Middle frontal gyrus (tissue), 1 donor: Measurements from ENCODE around the gene CHID1.
A peak's percentile ranks its signal among the peaks of the same experiment; 100 is the strongest.

ENCODE experiments used
- DNase-seq: peaks from one replicate; pipeline ENCODE4 v3.0.0-alpha.2; 2015; ENCODE audit warnings: low spot score; ENCODE audit errors: extremely low spot score

Gene CHID1

GRCh38 chr11:933142-933851 lies 22.7 kb upstream of the CHID1 start:
- DNase-seq, result no peak

DNA sequence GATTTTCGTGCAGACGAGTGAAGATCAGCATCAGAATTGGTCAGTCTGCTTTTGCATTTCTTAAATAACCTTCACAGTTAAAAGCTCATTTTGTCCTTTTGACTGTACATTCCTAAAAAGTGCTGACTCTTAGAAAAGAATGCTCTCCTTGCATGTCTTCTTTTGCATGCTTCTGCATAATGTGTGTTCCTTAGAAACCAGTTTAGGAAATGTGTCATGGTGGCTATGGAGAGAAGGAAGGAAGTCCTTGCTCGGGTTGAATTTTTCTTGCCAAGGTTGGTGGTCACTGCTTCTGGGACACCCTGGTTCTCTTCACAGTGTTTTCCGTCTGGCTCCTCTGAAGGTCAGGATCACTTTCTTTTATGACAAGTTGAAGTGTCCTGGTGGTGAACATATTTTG lies 21.8 kb upstream of the CHID1 start:
- no peak for DNase-seq

DNA sequence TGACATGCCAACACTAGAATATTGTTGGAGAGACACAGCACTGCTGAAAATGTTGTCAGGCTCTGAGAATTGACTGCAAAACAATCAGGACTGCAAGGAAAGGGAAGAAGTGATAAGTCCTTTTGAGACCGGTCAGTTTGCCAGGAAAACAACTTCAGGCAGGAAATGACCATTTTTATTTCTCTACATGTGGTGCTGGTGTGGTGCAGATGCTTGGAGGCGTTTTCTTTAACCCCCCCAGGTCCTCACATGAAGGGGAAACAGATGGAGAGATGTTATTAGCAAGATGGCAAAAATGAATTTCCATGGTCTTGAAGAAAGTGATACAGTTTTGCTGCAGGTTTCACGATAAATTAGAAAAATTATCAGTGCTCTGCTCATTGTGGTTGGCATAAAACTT lies 20.8 kb upstream of the CHID1 start:
- DNase-seq, result no peak

GRCh38 chr11:929405-929804 lies 18.8 kb upstream of the CHID1 start:
- no peak for DNase-seq

GRCh38 chr11:928786-929185 lies 18.2 kb upstream of the CHID1 start:
- no peak for DNase-seq

GRCh38 chr11:927871-928270 lies 17.3 kb upstream of the CHID1 start:
- no peak for DNase-seq

DNA sequence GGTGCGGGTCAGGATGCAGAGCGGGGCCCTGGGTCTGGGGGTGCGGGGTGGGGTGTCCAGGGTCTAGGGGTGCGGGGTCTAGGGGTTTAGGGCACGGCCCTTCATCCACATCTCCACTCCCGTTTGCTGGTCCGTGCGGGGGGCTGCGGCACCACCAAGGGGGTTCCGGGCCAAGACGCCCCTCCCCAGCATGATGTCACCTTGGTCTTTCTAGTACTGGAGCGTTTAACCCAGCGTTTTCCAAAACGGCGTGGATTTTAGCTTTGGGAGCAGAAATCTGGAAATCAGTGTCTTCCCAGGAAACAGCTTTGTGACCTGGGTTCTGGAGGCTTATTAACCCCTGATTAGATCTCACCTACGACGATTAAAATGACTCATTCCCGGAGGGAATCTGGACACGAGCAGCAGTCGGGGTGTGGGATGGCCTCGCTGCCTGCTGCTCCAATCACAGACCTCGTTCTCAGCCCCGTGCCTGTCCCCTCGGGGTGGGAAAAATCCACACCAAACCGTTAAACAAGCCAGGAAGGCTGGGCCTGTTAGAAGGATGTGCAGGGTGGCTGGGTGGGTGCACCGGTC lies 15.8 kb upstream of the CHID1 start:
- no peak for DNase-seq

- peak; percentile 78 for DNase-seq
These were observed 15.1 kb upstream of the CHID1 start, which contains the start of gene AP2A2 for GRCh38 chr11:925496-926301. Gene AP2A2, plus strand, starts transcription at chr11:925870. Its CDS starts 152 bp downstream, at chr11:926022.

DNA sequence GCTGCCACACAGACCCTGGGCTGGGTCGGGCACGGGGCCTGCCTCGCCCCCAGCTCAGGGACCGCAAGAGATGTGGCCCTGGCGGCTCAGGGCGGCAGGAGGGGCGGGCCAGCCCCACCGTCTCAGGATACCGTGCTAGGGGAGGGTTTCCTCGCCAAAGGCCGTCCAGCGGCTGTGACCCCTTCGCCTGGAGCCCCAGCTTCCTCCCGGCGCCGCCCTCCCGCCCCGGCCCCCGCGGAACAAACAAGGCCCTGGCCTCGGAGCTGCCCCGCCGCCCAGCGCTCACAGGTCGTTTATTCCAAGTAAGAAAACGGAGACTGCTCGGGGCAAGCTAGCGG lies 14.5 kb upstream of the CHID1 start:
- DNase-seq, result no peak

- no peak for DNase-seq
These were observed 14.0 kb upstream of the CHID1 start for GRCh38 chr11:924406-925157.

- no peak for DNase-seq
These were observed 13.2 kb upstream of the CHID1 start for GRCh38 chr11:923691-924405.

- no peak for DNase-seq
These were observed 11.5 kb upstream of the CHID1 start for GRCh38 chr11:921921-922678.

DNA sequence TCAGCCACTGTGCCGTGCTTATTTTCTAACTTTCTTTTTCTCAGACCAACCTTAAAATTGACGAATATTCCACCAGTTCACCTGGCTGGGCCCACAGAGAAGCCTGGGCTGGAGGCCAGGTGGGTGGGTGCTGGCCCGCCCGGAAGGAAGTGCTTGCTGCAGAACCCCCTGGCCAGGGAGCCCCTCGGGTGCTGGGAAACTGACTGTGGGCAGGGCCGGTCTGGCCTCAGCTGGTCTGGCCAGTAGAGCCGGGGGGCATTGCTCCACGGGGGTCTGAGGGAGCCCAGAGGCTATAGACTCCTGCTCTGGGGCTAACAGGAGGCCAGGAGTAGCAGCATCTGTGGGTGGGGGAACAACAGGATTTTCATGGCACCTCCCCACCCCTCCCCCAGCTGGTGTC lies 6.8 kb upstream of the CHID1 start:
- no peak for DNase-seq

DNA sequence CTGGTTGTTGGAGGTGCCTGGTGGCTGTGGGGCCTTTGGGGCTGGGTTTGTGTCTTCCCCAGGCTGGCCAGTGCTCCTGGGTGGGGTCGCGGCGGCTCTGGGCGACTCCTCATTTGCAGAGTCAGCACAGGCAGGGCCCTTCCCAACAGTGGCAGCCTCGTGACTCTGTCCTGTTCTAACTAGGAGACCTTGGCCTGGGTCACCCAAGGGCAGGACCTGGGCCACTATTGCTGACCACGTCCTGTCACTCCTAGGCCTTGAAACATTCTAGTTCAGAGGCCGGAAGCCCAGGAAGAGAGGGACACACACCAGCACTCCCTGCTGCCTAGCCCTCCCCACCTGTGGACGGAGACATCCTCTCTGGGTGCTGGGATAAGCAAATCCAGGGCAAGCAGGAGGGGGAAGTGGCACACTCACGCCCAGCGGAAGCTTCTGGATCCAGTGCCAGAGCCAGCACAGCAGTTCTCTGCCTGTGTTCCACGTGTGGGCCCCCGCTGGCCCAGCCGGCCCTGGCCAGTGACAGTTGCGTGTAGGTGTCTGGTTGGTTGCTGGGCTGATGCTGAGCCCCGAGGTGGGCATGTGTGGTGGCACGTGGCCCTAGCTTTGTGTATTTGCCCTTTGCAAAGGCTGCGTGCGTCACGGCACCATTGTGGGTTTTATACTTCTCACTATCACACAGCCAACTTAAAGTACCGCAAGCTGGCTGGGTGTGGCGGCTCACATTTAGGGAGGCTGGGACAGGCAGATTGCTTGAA lies 4.3 kb upstream of the CHID1 start:
- no peak for DNase-seq

- no peak for DNase-seq
These were observed 3.6 kb upstream of the CHID1 start for GRCh38 chr11:914204-914603.

DNA sequence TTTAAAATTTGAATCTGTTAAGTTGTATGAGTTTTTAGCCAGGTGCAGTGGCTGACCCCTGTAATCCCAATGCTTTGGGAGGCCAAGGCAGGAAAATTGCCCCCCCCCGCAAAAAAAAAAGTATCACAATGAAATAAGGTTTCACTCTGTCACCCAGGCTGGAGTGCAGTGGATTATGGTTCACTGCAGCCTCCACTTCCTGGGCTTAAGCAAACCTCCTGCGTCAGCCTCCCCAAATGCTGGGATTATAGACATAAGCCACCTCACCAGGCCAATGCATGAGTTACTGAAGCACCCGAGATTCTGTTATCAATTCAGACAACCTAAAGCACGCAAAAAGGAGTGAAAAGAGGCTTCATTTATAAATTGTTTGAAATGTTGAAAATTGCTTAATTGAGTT lies 2.4 kb upstream of the CHID1 start:
- no peak for DNase-seq

- no peak for DNase-seq
These were observed 1.7 kb upstream of the CHID1 start for GRCh38 chr11:912266-912665.

- DNase-seq, result no peak
These were observed 1.2 kb upstream of the CHID1 start for GRCh38 chr11:911890-912219.

GRCh38 chr11:911031-911889 lies 650 bp upstream of the CHID1 start:
- no peak for DNase-seq
